Measurements from ENCODE around the gene KCNK7.

Gene KCNK7

DNA sequence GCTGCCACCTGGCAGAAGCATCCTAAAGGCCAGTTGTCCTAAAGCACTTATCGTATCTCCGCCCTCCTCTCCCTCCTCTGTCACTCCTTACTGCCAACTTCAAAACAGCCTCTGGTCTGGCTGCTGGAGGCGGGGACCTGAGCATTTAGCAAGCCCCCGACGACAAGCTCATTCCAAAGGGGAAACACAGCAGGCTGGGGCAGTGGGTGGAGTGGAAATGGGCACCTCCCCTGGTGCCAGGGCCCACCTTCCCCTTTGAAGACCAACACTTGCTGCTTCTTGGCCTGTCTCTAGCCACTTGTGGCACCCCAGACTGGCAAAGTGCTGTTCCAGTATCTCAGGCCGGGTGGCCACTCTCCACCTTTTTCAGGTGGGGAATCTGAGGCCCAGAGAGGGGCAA is 14.8 kb upstream of the KCNK7 start:
- DNase-seq, result no peak

DNA sequence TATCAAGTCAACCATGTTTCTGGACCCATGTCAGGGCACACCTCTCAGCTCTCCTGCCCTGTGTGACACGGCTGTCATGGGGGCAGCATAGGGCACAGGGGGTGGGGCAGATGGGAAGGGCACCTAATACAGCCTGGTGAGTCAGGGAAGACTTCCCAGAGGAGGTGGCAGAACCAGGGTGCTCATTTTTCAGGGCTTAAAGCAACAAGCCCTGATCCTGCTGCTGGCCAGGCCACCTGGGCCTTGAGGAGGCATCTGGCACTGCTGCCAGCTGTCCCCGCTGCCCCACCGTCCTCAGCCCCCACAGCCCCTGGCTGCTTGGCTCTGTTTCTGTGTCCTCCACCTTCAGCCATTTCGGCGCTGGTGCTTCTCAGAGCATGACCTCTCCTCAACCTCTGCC is 14.1 kb upstream of the KCNK7 start:
- no peak for DNase-seq

DNA sequence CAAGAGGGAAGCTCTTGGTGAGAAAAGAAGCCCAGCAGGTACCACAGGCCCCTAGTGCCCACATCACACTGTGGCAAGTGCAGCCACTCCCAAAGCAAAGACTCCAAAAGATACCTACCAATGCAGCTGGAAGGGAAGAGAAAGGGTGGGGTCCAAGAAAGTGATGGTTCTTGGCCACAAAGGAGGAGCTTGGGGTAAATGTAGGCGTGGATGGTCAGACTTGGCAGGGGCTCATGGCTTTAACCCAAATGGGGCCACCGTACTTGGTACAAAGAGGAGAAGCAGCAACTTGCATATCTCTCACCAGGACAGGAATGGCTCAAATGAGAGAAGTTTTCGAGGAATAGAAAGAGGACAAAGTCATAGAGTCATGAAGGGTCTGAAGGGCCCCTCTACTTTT is 13.6 kb upstream of the KCNK7 start:
- DNase-seq, result no peak

DNA sequence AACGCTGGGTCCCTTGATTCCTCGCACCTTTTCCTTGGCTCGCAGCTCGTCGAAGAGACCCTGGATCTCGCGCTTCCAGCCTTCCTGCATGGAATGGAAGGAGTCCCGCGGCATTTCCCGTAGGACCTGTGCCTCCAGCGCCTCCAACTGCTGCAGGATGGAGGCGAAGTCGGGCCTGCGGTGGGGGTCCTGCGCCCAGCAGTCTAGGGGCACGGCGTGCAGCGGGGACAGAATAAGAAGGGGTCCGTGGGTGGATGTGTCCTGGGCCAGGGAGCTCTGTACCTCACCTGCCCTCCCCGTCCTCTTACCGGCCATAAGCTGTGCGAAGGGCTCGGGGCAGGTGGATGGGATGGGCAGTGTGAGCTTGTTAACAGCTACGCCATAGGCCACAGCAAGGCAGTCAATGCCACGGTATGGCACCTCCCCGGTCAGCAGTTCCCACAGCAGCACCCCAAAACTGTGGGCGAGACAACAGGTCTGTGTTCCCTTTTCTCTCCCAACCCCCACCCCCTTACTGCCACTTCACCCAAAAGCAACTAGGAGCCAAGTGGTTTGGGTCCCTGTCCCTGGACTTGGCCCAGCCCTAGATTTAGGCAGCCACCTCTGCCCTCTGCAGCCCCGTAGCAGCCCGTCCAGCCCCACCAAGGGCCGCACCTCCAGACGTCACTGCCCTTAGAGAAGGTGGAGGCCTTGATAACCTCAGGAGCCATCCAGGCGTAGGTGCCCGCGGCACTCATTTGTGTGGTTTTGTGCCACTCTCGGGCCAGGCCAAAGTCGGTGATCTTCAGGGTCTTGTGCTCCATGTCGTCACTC is 12.2 kb upstream of the KCNK7 start:
- DNase-seq, result no peak

DNA sequence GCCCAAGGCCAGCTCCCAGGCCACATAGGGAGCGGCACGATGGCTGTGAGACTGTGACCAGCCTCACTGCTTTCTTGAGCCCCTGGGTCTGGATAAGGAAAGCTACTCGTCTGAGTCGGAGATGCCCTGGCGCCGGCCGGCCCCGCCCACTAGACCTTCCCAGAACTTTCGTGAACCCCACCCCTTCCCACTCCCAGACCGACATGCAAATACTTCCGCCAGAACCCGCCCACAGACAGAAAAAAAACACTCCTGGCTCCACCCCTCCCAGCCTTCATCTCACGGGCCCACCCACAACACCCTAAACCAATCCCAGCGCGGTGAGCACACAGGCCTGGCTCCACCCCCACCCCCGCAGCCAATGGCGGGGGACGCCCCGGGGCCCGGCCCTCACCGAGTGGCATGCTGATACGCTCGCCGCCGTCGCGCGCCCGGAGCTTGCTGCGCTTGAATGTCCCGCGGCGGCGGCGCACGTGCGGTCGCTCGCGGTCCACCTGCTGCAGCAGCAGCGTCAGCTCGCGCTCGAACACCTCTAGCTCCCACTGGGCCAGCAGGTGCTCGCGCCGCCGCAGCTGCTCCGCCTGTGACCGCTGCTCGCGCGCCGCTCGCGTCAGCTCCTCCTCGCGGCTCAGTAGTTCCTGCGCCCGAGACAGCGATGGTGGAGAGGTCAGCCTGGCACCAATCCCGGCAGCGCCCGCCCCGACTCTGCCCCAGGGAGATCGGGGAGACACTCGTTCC is 11.4 kb upstream of the KCNK7 start:
- DNase-seq, result no peak

DNA sequence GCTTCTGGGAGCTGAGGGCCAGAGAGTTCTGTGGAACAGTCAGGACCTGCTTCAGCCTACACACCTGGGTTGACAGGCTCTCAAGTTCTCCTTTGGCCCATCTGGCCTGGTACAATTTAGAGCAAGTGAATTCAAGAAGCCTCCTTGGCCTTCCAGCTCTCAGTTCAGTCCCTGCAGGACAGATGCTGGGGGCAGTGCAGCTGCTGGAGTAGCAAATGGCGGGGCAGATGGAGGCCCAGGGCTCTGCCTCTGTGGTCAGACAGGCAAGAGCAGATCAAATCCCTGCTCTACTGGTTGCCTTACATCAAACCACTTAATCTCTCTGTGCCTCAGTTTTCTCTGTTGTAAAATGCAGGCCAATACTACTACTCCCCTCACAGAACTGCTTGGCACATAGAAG is 8.7 kb upstream of the KCNK7 start:
- DNase-seq, result no peak

DNA sequence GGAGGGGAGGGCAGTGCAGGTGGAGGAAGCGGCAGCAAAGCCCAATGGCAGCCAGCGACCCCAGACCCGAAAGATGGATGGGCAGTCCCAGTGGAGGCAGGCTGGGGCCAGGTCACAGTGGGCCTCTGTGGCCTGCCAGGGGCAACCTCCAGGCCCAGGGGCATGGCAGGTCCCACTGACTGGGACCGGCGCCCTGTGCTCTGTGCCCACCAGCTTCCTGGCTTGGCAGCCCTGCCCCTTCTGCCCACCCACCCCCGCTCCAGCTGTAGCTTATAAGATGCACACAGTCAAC is 4.3 kb upstream of the KCNK7 start:
- DNase-seq, result no peak

DNA sequence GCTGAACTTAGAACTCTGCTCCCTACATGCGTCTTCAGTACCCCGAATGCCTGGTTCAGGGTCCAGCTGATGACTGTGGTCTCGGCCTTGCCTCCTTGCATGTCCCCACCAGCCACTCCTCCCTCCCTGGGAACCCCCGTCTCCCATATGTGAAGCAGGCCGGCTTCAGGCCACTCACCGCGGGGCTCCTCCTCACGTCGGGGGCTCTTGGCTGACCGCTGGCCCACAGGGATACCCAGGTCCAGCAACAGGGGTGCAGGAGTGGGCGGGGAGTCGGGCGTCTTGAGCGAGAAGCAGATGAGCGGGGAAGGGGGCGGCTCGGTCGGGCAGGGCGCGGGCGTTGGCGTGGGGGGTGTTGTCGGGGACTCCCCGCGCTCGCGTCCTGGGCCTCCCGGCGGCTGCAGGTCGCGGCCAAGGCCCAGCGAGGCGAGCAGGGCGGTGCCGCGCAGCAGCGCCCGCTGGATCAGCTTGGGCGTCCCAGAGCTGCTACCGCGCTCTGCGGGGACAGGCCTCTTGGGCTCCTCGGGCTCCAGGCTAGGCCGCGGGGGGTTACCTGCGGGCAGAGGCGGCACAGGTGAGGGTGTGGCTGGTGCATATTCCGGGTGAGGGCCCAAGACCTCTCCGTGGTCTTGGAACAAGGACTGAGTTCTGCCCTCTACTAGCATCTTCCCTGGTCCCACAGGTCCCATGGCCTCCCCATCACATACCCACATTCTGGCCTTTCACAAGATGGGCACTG is 3.8 kb upstream of the KCNK7 start:
- DNase-seq, result no peak

DNA sequence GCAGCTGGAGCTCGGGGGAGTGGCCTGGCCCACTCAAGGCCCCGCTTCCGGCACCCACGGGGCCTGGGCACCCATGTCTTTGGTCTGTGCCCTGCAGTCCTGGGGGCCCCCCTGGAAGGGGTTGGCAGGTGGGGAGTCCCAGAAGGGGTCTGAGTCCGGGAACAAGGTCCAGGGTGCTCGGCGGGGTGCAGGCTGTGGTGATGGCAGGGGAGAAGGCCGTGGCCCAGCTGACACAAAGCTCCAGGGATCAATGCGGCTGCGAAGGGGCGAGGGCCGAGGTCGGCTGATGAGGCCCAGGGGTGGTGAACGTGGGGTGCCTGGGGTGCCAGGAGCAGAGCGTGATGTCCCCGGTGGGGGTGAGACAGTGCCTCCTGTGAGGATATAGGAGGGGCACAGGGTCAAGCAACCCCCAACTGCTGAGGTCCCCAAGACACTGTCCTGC is 2.7 kb upstream of the KCNK7 start:
- DNase-seq, result no peak

DNA sequence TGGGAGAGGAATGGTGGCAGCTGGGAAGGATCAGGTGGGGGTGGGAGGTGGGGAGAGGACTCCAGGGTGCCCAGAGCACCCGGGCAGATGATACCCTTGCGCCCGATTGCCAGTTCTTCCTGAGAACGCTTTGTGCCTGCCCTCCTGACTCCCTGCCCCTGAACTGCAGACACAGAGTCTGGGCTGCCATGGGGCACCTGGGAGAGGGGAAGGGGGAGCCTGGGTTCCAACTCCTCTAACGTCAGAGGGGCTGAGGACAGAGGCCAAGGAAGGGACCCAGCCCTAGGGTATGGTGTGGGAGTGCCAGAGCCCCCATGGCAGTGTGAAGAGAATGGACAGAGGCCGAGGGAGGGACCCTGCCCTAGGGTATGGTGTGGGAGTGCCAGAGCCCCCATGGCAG is 920 bp upstream of the KCNK7 start:
- no peak for DNase-seq

DNA sequence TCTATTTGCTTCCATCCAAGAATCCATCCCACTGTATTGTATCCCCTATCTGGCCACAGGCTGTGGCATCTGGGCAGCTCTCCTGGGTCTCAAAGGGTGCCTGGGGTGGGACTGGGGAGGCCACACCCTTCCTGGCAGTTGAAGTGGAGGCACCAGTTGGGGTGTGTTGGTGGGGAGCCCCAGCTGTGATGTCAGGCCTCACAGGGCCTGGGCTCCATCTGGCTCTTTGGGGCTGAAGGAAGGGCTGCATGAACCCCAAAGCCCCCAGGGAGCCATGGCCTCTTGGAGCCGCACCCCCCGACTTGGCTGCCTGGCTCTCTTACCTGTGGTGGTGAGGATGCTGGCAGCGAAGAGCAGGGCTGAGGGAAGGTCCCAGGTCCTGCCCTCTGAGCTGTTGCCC is 469 bp downstream of the KCNK7 start:
- DNase-seq, result no peak

DNA sequence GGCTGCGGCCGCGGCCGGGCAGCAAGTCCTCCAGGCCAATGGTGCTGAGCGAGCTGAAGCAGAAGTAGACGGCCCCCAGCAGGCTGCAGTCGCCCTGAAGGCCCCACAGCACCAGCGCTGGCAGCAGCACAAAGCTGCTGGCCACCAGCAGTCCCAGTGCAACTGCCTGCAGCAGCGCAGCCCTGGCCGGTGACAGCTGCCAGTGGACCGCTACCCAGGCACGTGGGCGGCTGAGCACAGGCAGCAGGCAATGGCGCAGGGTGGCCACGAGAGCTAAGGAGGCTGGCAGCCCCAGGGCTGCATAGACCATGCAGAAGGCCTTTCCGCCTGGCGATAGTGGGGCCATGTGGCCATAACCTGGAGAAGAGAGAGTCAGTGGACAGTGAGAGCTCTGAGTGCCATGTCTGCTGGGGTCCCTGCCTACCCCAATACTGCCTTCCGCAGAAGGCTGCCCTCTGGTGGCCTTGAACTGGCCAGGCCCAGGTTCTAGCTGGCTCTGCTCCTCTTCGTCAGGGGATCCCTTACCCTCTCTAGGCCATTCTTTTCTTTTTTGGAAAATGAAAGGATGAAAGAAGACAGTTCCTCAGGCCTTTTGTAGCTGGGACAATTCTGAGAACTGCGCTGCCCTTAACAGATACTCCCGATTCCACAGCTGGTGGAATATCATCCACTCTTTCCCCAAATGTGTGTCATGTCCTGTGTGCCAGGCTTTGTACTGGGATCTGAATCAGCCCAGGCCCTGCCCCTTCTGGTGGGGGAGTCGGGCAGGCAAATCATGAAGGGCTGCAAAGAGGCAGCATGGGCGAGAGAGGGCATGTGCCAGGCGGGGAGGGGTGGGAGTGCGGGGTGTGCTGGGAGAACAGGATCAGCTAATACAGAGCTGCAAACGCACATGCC is 1.8 kb downstream of the KCNK7 start:
- DNase-seq, result peak; percentile 58

DNA sequence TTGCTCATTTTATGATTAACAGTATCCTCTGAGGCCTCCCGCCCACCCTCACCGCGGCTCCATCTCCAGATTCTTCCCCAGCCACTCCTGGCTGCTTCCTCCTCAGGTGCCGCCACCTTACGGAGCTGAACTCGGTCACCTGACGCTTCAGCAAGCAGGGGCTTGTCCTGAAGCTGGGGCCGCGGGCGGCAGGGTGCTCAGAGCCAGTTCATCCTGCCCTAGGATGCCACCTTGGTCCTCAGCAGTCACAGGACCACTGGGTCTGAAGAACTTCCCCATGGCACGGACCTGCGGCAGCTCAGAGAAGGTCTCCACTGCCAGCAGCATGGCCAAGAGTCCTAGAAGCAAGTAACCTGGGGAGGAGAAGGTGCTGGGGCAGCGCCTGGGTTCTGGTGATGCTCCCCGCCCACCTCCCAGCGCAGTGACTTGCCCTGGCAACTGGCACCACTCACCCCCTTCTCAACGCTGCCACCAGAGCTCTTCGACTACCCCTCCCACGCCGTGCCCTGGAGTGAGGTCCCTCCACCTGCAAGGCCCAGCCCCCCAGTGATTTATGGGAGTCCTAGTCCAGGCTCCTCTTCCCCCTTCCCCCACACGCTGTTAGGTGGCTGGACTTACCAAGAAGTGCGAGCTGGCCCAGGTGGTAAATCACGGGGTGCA is 2.6 kb downstream of the KCNK7 start:
- no peak for DNase-seq

DNA sequence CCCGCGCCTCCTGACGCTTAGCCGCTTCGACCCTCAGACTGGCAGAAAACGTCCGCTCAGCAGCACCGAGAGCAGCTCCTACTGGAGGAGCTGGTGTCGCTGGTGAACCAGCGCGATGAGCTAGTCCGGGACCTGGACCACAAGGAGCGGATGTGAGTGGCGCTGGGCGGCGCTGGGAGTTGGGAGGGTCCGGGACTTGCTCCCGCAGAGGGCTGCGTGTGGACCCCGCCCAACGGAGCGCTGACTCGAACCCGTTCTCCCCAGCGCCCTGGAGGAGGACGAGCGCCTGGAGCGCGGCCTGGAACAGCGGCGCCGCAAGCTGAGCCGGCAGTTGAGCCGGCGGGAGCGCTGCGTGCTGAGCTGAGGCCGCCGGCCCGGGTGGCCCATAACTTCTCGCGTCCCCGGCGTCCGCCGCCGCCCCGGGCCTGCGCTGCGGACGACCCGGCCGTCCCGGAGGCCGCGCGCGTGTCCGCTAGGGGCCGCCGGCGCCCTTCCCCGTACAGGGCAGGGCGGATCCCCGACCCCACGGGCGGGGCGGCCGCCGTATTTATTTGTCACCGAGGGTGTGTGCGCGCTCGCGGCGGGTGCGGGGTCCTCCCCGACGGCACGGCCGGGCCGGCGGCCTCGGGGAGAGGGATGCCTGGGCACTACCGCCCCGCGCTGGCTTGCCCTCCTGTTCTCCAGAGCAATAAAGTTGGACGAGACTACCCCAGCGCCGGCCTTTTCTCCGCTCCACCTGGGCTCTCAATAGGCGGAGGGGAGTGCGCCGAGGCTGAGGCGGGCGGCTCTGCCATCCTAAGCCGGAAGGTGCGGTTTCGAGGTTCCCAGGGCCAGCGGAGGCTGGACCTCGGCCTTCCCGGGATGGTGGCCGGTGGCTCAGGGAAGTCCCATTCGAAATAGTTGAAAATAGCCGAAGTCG is 3.4 kb downstream of the KCNK7 start:
- DNase-seq, result no peak

DNA sequence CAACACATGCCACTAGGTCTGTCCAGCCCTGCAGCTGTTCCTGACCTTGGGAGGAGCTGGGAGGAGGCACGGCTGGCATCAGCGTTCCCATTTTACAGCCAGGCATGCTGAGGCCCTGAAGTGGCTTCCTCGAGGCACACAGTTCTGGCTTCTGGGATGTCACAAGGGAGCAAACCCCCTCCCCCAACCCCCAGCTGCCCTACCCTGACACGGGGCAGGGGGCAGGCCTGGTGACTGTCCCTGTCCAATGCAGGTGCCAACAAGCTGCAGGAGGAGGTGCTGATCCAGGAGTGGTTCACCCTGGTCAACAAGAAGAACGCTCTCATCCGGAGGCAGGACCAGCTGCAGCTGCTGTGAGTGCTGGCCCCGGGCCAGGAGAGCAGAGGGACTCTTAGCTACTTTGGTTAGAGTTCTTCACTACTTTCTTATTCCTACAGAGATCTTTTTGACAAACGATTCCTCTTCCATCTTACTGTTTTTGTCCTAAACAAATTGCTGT is 5.3 kb downstream of the KCNK7 start:
- DNase-seq, result no peak

DNA sequence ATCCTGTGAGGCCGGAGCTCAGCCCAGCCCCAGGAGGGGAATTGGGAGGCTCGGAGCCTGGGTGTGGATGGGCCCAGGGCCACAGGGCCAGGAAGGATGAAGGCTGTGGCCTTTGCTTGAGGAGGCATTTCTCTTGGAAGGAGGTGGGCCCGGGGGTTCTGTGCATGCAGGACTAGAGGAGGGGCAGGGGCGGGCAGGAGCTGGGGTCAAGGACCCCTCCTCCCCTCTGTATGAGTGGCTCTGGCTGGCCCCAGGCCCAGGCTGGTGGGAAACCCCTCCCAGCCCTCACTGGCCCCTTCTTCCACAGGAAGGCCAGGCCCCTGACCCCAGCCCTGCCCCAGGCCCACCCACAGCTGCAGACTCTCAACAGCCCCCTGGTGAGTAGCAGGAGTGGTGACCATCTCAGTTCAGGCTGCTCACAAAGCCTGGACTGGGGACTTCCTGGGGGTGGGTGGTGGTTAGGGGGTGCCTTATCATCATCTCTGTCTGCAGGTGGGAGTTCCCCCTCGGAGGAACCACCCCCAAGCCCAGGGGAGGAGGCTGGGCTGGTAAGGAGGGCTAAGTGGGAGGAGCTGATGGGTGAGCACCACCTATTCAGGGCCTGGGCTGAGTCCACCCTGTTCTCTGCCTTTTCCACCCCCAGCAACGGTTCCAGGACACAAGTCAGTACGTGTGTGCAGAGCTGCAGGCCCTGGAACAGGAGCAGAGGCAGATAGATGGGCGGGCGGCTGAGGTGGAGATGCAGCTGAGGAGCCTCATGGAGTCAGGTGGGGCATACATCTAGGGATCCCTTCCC is 6.0 kb downstream of the KCNK7 start:
- DNase-seq, result no peak

DNA sequence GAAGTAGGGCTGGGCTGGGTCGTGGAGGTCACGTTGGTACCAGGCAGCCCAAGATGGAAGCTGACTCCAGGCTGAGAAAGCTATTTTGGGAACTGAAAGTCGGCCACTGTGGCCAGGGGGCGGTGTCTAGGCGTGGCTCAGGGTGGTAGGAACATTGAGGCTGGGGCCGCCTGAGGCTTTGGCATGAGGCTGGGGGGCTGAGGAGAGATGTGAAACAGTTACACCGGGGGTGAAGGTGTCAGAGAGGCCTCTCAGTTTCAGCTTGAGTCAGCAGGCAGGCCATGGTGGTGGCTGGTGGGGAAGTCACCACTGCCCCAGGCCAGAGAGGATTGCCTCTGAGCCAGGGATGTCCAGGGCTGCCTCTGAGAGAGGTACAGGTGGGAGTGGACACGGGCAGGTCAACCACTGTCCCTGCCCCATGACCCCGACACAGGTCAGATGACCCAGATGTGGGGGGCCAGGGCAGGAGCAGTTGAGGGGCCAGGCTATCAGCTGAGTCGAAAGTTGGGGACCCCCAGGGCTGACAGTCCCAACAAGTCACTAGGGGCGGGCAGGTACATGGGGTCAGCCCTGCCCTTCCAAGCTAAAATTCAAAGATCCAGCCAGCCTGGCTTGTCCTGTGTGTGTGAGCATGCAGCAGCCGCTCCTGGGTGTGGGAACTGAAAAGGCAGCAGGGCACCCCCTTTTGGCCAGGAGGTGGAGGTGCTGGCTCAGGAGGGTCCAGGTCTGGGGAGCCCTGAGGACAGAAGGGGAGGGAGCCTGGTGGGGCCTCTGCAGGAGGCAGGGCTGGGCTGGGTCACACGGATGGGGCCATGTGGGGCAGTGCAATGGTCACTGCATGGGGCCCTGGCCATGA is 7.2 kb downstream of the KCNK7 start:
- DNase-seq, result peak; percentile 74

DNA sequence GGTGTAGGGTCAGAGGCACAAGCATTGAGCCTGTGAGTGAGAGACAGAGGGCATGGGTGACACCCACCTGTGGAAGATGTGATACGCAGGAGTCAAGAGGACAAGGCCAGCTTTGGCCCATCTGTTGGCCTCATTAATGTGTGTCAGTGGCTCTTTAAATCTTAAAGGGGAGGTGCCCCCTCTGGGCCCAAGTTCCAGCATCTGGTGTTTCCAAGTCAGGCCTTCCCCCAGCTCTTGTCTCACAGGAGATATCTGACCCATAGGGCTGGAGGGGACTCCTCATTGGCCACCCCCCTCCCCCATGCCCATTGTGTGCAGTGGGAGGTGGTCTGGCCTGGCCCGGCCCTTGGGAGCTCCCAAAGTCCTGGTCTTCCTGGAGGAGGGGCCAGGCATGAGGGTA is 8.9 kb downstream of the KCNK7 start:
- DNase-seq, result no peak

DNA sequence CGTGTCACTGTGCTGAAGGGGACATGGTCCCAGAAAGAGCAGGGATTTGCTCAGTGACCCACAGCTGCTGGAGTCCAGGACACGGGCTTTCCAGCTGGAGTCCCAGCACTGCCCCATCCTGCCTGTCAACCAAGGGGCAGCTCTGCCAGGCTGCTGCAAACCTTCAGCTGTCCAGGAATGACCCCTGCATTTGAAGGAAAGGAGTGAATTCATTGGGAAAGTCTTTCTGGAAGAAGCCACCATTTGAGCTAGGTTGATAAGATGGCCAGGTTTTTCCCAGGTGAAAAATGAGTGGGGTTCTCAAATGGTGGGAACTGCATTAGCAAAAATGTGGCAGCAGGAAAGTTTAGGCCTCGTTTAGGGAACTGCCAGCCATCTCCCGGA is 9.4 kb downstream of the KCNK7 start:
- no peak for DNase-seq
